Choroid plexus epithelial cell (primary cell): ENCODE data around the gene PKP2.

ENCODE experiments used
- DNase-seq: peaks from one replicate; pipeline ENCODE4 v3.0.0-alpha.2; 2010; ENCODE audit warnings: low read depth
- H3K4me3 ChIP-seq: 2 replicates; pipeline ENCODE4 v1.5.1; 2011; ENCODE audit warnings: low read depth, mild to moderate bottlenecking, control low read depth, low read length, moderate library complexity
- TF ChIP-seq, protein P1 (sequence below): conservative IDR thresholded peaks from 2 replicates; pipeline ENCODE4 v1.5.1; 2011; ENCODE audit warnings: low read depth, mild to moderate bottlenecking, control low read depth, inconsistent platforms, low read length, moderate library complexity

The PKP2 gene

GRCh38 chr12:32921397-32921796 lies 24.8 kb upstream of the PKP2 start:
- DNase-seq: peak; percentile 84
- TF ChIP-seq, protein P1, sequence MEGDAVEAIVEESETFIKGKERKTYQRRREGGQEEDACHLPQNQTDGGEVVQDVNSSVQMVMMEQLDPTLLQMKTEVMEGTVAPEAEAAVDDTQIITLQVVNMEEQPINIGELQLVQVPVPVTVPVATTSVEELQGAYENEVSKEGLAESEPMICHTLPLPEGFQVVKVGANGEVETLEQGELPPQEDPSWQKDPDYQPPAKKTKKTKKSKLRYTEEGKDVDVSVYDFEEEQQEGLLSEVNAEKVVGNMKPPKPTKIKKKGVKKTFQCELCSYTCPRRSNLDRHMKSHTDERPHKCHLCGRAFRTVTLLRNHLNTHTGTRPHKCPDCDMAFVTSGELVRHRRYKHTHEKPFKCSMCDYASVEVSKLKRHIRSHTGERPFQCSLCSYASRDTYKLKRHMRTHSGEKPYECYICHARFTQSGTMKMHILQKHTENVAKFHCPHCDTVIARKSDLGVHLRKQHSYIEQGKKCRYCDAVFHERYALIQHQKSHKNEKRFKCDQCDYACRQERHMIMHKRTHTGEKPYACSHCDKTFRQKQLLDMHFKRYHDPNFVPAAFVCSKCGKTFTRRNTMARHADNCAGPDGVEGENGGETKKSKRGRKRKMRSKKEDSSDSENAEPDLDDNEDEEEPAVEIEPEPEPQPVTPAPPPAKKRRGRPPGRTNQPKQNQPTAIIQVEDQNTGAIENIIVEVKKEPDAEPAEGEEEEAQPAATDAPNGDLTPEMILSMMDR: no peak

DNA sequence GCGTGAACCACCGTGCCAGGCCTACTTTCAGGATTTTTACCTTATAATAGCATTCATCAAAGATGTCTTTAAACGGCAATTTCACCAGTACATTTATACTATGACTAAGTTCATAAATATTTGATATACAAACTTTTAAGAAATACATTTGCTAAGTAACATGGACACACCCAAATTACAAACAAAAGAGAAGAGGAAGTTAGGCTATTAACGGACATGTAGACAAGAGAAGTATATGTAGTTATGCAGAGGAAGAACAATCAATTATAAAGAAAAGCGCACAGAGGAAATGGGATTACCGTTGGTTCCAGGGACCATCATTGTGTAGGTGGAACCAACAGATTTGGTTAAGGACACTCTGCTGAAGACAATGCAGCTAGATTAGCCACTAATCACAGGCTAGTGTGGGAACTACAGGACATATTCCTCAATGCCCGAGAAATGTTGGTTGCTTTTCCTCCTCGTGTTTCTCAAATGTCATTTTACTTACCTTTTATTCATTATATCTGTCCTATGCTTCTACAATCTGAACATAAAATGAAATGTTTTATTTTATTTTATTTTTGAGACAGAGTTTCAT lies 24.0 kb upstream of the PKP2 start:
- TF ChIP-seq, protein P1: no peak
- peak; percentile 31 for DNase-seq
- H3K4me3 ChIP-seq: no peak overlapping the region

More at GRCh38 chr12:32921397-32921796, 24.8 kb upstream of the PKP2 start:
- no peak overlapping the region for H3K4me3 ChIP-seq

GRCh38 chr12:32918890-32919801 lies 22.6 kb upstream of the PKP2 start:
- peak; percentile 97 for DNase-seq
- TF ChIP-seq, protein P1: peak; percentile 72

GRCh38 chr12:32917094-32917611 lies 20.6 kb upstream of the PKP2 start:
- DNase-seq: peak; percentile 95

More at GRCh38 chr12:32918890-32919801, 22.6 kb upstream of the PKP2 start:
- no peak overlapping the region for H3K4me3 ChIP-seq

DNA sequence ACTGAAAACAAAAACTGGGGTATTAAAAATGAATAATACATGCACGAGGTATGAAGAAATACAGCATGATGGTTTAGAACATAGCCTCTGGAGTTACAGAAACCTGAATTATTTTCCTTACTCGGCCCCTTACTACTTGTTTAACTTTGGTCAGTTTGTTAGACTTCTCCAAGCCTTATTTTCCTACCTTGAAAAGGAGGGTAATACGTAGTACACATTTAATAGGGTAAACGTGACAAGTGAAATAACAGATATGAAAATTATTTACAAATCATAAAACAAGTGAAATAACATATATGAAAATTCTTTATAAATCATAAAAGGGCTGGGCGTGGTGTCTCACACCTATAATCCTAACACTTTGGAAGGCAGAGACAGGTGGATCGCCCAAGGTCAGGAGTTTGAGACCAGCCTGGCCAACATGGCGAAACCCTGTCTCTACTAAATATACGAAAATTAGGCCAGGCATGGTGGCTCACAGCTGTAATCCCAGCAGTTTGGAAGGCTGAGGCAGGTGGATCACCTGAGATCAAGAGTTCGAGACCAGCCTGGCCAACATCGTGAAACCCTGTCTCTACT lies 11.4 kb upstream of the PKP2 start:
- DNase-seq: no peak
- H3K4me3 ChIP-seq: no peak overlapping the region
- TF ChIP-seq, protein P1: no peak

More at GRCh38 chr12:32917094-32917611, 20.6 kb upstream of the PKP2 start:
- H3K4me3 ChIP-seq: no peak overlapping the region
- TF ChIP-seq, protein P1: no peak

- TF ChIP-seq, protein P1: no peak
- no peak overlapping the region for H3K4me3 ChIP-seq
- no peak for DNase-seq
These were observed 10.6 kb upstream of the PKP2 start for GRCh38 chr12:32907166-32907565.
